Measurements from ENCODE around the gene ITPR1. TPM values are rescaled to one million over a fixed set of nuclear protein-coding genes. Genes with fewer than 3 reads are reported as not detected.

ITPR1 gene
- total RNA-seq, 2 experiments from 2014 or later, result 74.3 to 76.2 TPM

- peak; percentile 53 for ATAC-seq (ENCODE audit: low read depth)
- POLR2A ChIA-PET, result interaction anchor here (1.1 to 4.5 kb wide), 9 partner anchors 8 to 170 kb away, joined by 5 to 84 read pairs (median 11); partner anchors contain the start of gene BHLHE40
- peak overlapping the region; percentile 57 for H3K4me3 Mint-ChIP-seq
- peaks cover 2% of the 10 kb centered on the region for H3K9me3 Mint-ChIP-seq
- no peak for DNase-seq
- H3K36me3 Mint-ChIP-seq, result peaks cover 38% of the 10 kb centered on the region
- H3K27me3 Mint-ChIP-seq, result no peaks in the 10 kb centered on the region
- H3K27ac Mint-ChIP-seq, result peak overlapping the region; percentile 90
- H3K4me1 Mint-ChIP-seq, result peaks cover 77% of the 10 kb centered on the region
Measured at GRCh38 chr3:4841776-4842440, 348.8 kb downstream of the ITPR1 start.

DNA sequence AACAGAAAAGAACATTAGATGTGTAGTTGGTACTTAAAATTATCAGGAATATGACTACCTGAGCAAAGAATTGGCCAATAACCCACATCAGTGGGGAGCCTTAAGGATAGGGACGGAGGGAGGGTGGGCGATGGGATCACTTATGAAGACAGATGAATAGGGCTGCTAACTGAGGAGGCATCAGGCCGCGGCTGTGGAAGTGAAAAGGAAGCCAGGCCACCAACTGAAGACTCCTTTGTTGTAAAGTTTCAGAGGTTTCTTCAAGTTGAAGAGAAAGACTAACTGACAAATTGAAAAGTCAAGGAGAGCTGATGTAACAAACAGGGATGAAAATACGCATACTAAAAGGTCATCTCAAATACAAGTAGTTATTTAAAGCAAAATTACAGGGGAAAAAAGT, 350.5 kb downstream of the ITPR1 start:
- Mint-ChIP-seq H3K27me3 (no peaks in the 10 kb centered on the region), H3K27ac (peak overlapping the region; percentile 90), H3K4me3 (peak overlapping the region; percentile 50), H3K9me3 (peaks cover 2% of the 10 kb centered on the region), H3K36me3 (peaks cover 27% of the 10 kb centered on the region), H3K4me1 (peaks cover 75% of the 10 kb centered on the region)
- POLR2A ChIA-PET, result interaction anchor here (1.0 to 4.5 kb wide), 7 partner anchors 9 to 140 kb away, joined by 3 to 84 read pairs (median 11); partner anchors contain the start of gene BHLHE40
- DNase-seq (no peak), ATAC-seq (ENCODE audit: low read depth) (no peak)

DNA sequence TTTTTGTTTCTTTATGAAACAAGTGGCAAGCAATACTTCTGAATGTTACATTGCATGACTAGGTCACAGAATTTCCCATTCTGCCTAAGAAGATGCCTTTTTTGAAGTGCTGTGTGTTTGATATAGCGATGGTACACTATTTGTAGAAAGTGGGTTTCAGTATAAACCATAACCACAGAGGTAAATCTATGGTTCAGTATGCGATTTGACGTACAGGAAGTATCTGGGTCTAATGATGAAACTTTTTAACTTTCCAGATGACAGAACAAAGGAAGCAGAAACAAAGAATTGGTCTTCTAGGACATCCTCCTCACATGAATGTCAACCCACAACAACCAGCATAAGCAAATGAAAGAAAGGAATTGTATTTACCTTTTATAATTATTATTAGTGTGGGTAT, 352.7 kb downstream of the ITPR1 start:
- H3K36me3 Mint-ChIP-seq, result peaks cover 21% of the 10 kb centered on the region
- DNase-seq (no peak), ATAC-seq (ENCODE audit: low read depth) (peak; percentile 59)
- peaks cover 84% of the 10 kb centered on the region for H3K4me1 Mint-ChIP-seq
- H3K27ac Mint-ChIP-seq, result peak overlapping the region; percentile 90
- no peaks in the 10 kb centered on the region for H3K27me3 Mint-ChIP-seq
- POLR2A ChIA-PET, result interaction anchor here (2.9 to 8.5 kb wide), 3 partner anchors 12 to 136 kb away, joined by 11 to 154 read pairs (median 111); partner anchors contain the start of gene BHLHE40
- peak overlapping the region; percentile 59 for H3K4me3 Mint-ChIP-seq
- H3K9me3 Mint-ChIP-seq, result peaks cover 2% of the 10 kb centered on the region

GRCh38 chr3:4846543-4846942, 353.4 kb downstream of the ITPR1 start:
- POLR2A ChIA-PET, result interaction anchor here (0.6 to 8.5 kb wide), 4 partner anchors 13 to 136 kb away, joined by 3 to 154 read pairs (median 61); partner anchors contain the start of gene BHLHE40
- Mint-ChIP-seq H3K4me3 (peak overlapping the region; percentile 31), H3K4me1 (peaks cover 84% of the 10 kb centered on the region)

DNA sequence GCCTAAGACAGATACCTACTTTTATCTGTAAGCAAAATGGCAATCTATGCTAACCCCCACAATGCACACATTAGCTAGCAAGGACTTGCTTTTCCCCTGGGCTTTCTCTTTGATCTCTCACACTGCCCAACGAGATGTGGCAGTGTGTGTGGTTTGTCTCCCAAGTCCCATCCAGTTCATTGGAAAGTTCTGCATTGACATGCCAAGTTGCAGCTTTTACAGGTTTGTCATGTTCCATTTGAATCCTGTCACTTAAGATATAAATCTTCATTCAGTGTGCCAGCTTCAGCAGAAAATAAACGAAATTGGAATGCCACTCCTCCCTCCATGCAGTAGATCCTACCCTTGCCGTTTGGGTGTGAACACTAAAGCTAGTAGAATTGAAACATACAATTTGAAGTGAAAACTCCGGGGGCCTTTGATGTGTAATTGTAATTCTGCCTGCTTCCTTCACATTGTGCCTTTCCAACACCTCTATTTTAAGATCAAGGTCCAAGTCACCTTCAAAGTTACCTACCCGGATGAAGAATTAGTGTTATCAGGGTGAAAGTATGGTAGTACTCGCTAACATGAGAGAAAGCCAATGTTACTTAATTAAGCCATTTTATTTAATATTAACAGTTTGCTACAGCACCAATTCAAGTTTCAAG, 355.2 kb downstream of the ITPR1 start:
- peaks cover 13% of the 10 kb centered on the region for H3K36me3 Mint-ChIP-seq
- POLR2A ChIA-PET, result interaction anchor here (1.3 to 8.5 kb wide), 5 partner anchors 15 to 134 kb away, joined by 6 to 154 read pairs (median 23); partner anchors contain the start of gene BHLHE40
- no peak for DNase-seq
- H3K27me3 Mint-ChIP-seq, result no peaks in the 10 kb centered on the region
- peaks cover 81% of the 10 kb centered on the region for H3K4me1 Mint-ChIP-seq
- peak overlapping the region; percentile 91 for H3K27ac Mint-ChIP-seq
- H3K9me3 Mint-ChIP-seq, result no peaks in the 10 kb centered on the region
- ATAC-seq (ENCODE audit: low read depth), result no peak
- H3K4me3 Mint-ChIP-seq, result peak overlapping the region; percentile 69

More at GRCh38 chr3:4846543-4846942, 353.4 kb downstream of the ITPR1 start:
- ATAC-seq (ENCODE audit: low read depth), result no peak
- Mint-ChIP-seq H3K27ac (peak overlapping the region; percentile 66), H3K36me3 (peaks cover 19% of the 10 kb centered on the region), H3K27me3 (no peaks in the 10 kb centered on the region), H3K9me3 (peaks cover 2% of the 10 kb centered on the region)
- no peak for DNase-seq

GRCh38 chr3:4849136-4849535, 356.0 kb downstream of the ITPR1 start:
- no peaks in the 10 kb centered on the region for H3K9me3 Mint-ChIP-seq
- DNase-seq, result no peak
- H3K27me3 Mint-ChIP-seq, result no peaks in the 10 kb centered on the region
- H3K27ac Mint-ChIP-seq, result peak overlapping the region; percentile 91
- ATAC-seq (ENCODE audit: low read depth), result no peak
- H3K4me3 Mint-ChIP-seq, result peak overlapping the region; percentile 69
- POLR2A ChIA-PET, result interaction anchor here (1.1 to 8.5 kb wide), 6 partner anchors 7 to 133 kb away, joined by 3 to 154 read pairs (median 17); partner anchors contain the start of gene BHLHE40
- peaks cover 10% of the 10 kb centered on the region for H3K36me3 Mint-ChIP-seq
- H3K4me1 Mint-ChIP-seq, result peaks cover 81% of the 10 kb centered on the region

GRCh38 chr3:4849739-4850138, 356.6 kb downstream of the ITPR1 start:
- Mint-ChIP-seq H3K4me1 (peaks cover 79% of the 10 kb centered on the region), H3K27me3 (no peaks in the 10 kb centered on the region), H3K4me3 (peak overlapping the region; percentile 78), H3K27ac (peak overlapping the region; percentile 91), H3K36me3 (peaks cover 11% of the 10 kb centered on the region), H3K9me3 (no peaks in the 10 kb centered on the region)
- ATAC-seq (ENCODE audit: low read depth), result no peak
- POLR2A ChIA-PET, result interaction anchor here (1.1 to 8.5 kb wide), 9 partner anchors 8 to 133 kb away, joined by 3 to 154 read pairs (median 11); partner anchors contain the start of gene BHLHE40
- DNase-seq, result no peak

GRCh38 chr3:4850211-4850927, 357.2 kb downstream of the ITPR1 start:
- H3K9me3 Mint-ChIP-seq, result peaks cover 2% of the 10 kb centered on the region
- POLR2A ChIA-PET, result interaction anchor here (0.9 to 8.5 kb wide), 12 partner anchors 9 to 132 kb away, joined by 3 to 154 read pairs (median 8); partner anchors contain the start of gene BHLHE40
- DNase-seq (no peak), ATAC-seq (ENCODE audit: low read depth) (peak; percentile 15)
- H3K27me3 Mint-ChIP-seq, result no peaks in the 10 kb centered on the region
- peaks cover 12% of the 10 kb centered on the region for H3K36me3 Mint-ChIP-seq
- peak overlapping the region; percentile 78 for H3K4me3 Mint-ChIP-seq
- H3K27ac Mint-ChIP-seq, result peak overlapping the region; percentile 91
- peaks cover 78% of the 10 kb centered on the region for H3K4me1 Mint-ChIP-seq

- peaks cover 18% of the 10 kb centered on the region for H3K36me3 Mint-ChIP-seq
- POLR2A ChIA-PET, result interaction anchor here (0.9 to 8.5 kb wide), 11 partner anchors 9 to 131 kb away, joined by 3 to 154 read pairs (median 8); partner anchors contain the start of gene BHLHE40
- H3K4me1 Mint-ChIP-seq, result peaks cover 78% of the 10 kb centered on the region
- ATAC-seq (ENCODE audit: low read depth) (peak; percentile 63), DNase-seq (no peak)
- peaks cover 5% of the 10 kb centered on the region for H3K9me3 Mint-ChIP-seq
- H3K4me3 Mint-ChIP-seq, result peak overlapping the region; percentile 78
- peak overlapping the region; percentile 91 for H3K27ac Mint-ChIP-seq
- H3K27me3 Mint-ChIP-seq, result no peaks in the 10 kb centered on the region
Measured at GRCh38 chr3:4850928-4851265, 357.7 kb downstream of the ITPR1 start.

GRCh38 chr3:4852780-4853748, 359.9 kb downstream of the ITPR1 start:
- Mint-ChIP-seq H3K27me3 (no peaks in the 10 kb centered on the region), H3K9me3 (peaks cover 7% of the 10 kb centered on the region), H3K27ac (peak overlapping the region; percentile 84), H3K36me3 (peaks cover 34% of the 10 kb centered on the region), H3K4me1 (peaks cover 70% of the 10 kb centered on the region), H3K4me3 (peak overlapping the region; percentile 33)
- no peak for DNase-seq
- no peak for ATAC-seq (ENCODE audit: low read depth)
- POLR2A ChIA-PET, result interaction anchor here (4.4 to 8.5 kb wide), 3 partner anchors 20 to 129 kb away, joined by 23 to 154 read pairs (median 111); partner anchors contain the start of gene BHLHE40

- DNase-seq (no peak), ATAC-seq (ENCODE audit: low read depth) (no peak)
- peak overlapping the region; percentile 33 for H3K4me3 Mint-ChIP-seq
- peaks cover 65% of the 10 kb centered on the region for H3K4me1 Mint-ChIP-seq
- no peaks in the 10 kb centered on the region for H3K27me3 Mint-ChIP-seq
- peaks cover 7% of the 10 kb centered on the region for H3K9me3 Mint-ChIP-seq
- peaks cover 35% of the 10 kb centered on the region for H3K36me3 Mint-ChIP-seq
- peak overlapping the region; percentile 84 for H3K27ac Mint-ChIP-seq
- POLR2A ChIA-PET, result interaction anchor here (8.5 kb wide), 2 partner anchors 20 to 129 kb away, joined by 111 to 154 read pairs; partner anchors contain the start of gene BHLHE40
Measured at GRCh38 chr3:4853749-4854140, 360.6 kb downstream of the ITPR1 start.

- Mint-ChIP-seq H3K27me3 (no peaks in the 10 kb centered on the region), H3K36me3 (peaks cover 48% of the 10 kb centered on the region), H3K4me3 (no peak overlapping the region), H3K4me1 (peaks cover 50% of the 10 kb centered on the region), H3K27ac (peak overlapping the region; percentile 68), H3K9me3 (peaks cover 11% of the 10 kb centered on the region)
- POLR2A ChIA-PET, result interaction anchor here (1.4 kb wide), 1 partner anchor 116 kb away, joined by 3 read pairs; no protein-coding TSS in a partner anchor
- no peak for ATAC-seq (ENCODE audit: low read depth)
- no peak for DNase-seq
Measured at GRCh38 chr3:4855676-4856075, 362.5 kb downstream of the ITPR1 start.

Data from activated naive CD8-positive, alpha-beta T cell treated with anti-CD3 and anti-CD28 coated beads, Interleukin-2, amount 10 ng/mL, durations not matched to agents 7 days and 5 days (primary cell).